Mesendoderm (in vitro differentiated cells): ENCODE results near the gene ZC3H14. TPM values are rescaled to one million over a fixed set of nuclear protein-coding genes. Genes with fewer than 3 reads are reported as not detected.

Experiments used
- DNase-seq: peaks from one replicate; pipeline ENCODE4 v3.0.0; 2013
- H2AK5ac ChIP-seq: 2 replicates; pipeline ENCODE4 v1.6.1; 2013; ENCODE audit warnings: low read length, inconsistent platforms
- H2BK120ac ChIP-seq: 2 replicates; pipeline ENCODE4 v1.6.1; 2013; ENCODE audit warnings: low read depth, mild to moderate bottlenecking, low read length, moderate library complexity, mixed read lengths
- H2BK15ac ChIP-seq: replicated peaks from 2 replicates; pipeline ENCODE4 v1.6.1; 2013; ENCODE audit warnings: low read depth, mild to moderate bottlenecking, moderate library complexity
- H2BK5ac ChIP-seq: 2 replicates; pipeline ENCODE4 v1.6.1; 2013; ENCODE audit warnings: low read length, inconsistent platforms
- H3K18ac ChIP-seq: 2 replicates; pipeline ENCODE4 v1.6.1; 2013; ENCODE audit warnings: mild to moderate bottlenecking, low read length, mixed read lengths
- H3K23ac ChIP-seq: one replicate; pipeline ENCODE4 v1.6.1; 2013; ENCODE audit warnings: low read length
- H3K27ac ChIP-seq: 2 replicates; pipeline ENCODE4 v1.5.1; 2013; ENCODE audit warnings: low read depth, mild to moderate bottlenecking, inconsistent platforms, low read length, moderate library complexity
- H3K27me3 ChIP-seq: 2 replicates; pipeline ENCODE4 v1.6.1; 2013; ENCODE audit warnings: low read length, control low read depth, mild to moderate bottlenecking, inconsistent platforms; ENCODE audit not compliant: insufficient read depth, poor library complexity
- H3K36me3 ChIP-seq: 2 replicates; pipeline ENCODE4 v1.6.1; 2013; ENCODE audit warnings: low read length, inconsistent platforms; ENCODE audit not compliant: control insufficient read depth, insufficient read depth
- H3K4ac ChIP-seq: one replicate; pipeline ENCODE4 v1.6.1; 2013; ENCODE audit warnings: low read depth, mild to moderate bottlenecking, low read length, moderate library complexity
- H3K4me1 ChIP-seq: 2 replicates; pipeline ENCODE4 v1.6.1; 2013; ENCODE audit warnings: low read depth, low read length, inconsistent platforms; ENCODE audit not compliant: control insufficient read depth
- H3K4me2 ChIP-seq: 2 replicates; pipeline ENCODE4 v1.6.1; 2013; ENCODE audit warnings: low read length
- H3K4me3 ChIP-seq: 2 replicates; pipeline ENCODE4 v1.5.1; 2013; ENCODE audit warnings: mild to moderate bottlenecking, low read length
- H3K56ac ChIP-seq: one replicate; pipeline ENCODE4 v1.6.1; 2013; ENCODE audit warnings: low read length
- H3K79me1 ChIP-seq: 2 replicates; pipeline ENCODE4 v1.6.1; 2013; ENCODE audit warnings: low read length, inconsistent platforms
- H3K79me2 ChIP-seq: 2 replicates; pipeline ENCODE4 v1.6.1; 2013; ENCODE audit warnings: mild to moderate bottlenecking, low read length; ENCODE audit not compliant: control insufficient read depth, insufficient read depth
- H3K9ac ChIP-seq: 2 replicates; pipeline ENCODE4 v1.6.1; 2013; ENCODE audit warnings: low read length, inconsistent platforms
- H4K5ac ChIP-seq: one replicate; pipeline ENCODE4 v1.6.1; 2013; ENCODE audit warnings: low read length
- H4K8ac ChIP-seq: one replicate; pipeline ENCODE4 v1.6.1; 2013; ENCODE audit warnings: low read depth, mild to moderate bottlenecking, control low read depth, low read length, moderate library complexity
- WGBS: extraction: QIAGEN DNeasy Blood & Tissue Kit; methylation state at CpG from one replicate; pipeline ENCODE4 v1.1.7; 2013; ENCODE audit warnings: low lambda C conversion rate, missing lambda C conversion rate; ENCODE audit not compliant: insufficient coverage; ENCODE audit errors: extremely low coverage; 5-methylcytosine and 5-hydroxymethylcytosine counted together
- polyA plus RNA-seq, 2 experiments: library from polyadenylated mRNA; stranded (reverse); fragments of 200-250 nt; gene quantifications; one replicate each; pipeline ENCODE4 v1.2.3, GENCODE V29; 2013

ZC3H14 gene
- 79.1 TPM for polyA plus RNA-seq (2013, experiment 1 of 2)
- 74.8 TPM for polyA plus RNA-seq (2013, experiment 2 of 2)

DNA sequence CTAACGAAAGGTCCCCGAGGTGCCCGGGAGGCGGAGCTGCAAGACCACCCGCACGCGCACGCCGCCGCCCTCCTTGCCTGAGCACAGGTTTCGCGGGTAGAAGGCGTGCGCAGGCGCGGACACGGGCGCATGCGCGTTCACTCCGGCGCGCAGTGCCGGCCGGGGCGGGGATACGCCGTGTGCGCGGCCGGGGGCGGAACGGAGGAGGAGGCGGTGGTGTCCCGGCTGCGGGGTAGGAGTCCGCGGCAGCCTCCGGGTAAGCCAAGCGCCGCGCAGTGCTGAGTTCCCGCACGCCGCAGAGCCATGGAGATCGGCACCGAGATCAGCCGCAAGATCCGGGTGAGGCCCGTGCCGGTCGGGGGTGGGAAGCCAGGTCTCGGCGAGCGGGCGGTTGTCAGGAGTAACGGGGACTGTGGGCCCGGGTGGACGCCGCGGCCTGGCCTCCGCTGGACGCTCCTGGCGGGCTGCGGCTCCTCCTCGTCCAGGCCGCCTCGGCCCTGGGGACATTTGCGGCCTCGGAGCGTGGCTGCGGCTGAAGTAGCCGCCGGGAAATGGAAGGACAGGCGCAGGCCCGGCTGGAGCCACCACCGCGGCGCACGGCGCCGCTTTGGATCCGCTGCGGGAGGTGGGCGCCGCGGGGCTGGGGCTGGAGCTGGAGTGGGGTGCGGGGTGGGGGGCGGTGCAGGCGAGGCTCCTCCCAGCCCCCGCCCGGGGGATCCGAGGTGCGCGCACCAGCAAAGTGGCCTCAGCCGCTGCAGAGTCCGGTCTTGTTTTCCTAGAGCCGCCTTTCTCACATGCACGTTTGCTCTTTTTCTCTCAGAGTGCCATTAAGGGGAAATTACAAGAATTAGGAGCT lies at the start of gene ZC3H14:
ZC3H14 (plus strand) TSS at position 207 of the 856 bp plus-strand sequence; CDS start at position 304, 97 bp downstream.
- H3K56ac ChIP-seq = peak within 1 kb of the TSS; percentile 99
- H3K4me1 ChIP-seq = peaks cover 5% of the 10 kb centered on the region
- peak within 1 kb of the TSS; percentile 88 for H2BK5ac ChIP-seq
- peaks cover 16% of the 10 kb centered on the region for H3K79me2 ChIP-seq
- peak within 1 kb of the TSS; percentile 99 for H4K5ac ChIP-seq
- WGBS = no CpG with 5 or more reads among the region's 99 CpGs
- peaks cover 2% of the 10 kb centered on the region for H3K36me3 ChIP-seq
- H3K9ac ChIP-seq = peak within 1 kb of the TSS; percentile 98
- H4K8ac ChIP-seq = no peak within 1 kb of the TSS
- DNase-seq = peak; percentile 93
- H3K4me2 ChIP-seq = peak within 1 kb of the TSS; percentile 74
- no peaks in the 10 kb centered on the region for H3K27me3 ChIP-seq
- peak within 1 kb of the TSS; percentile 40 for H3K4ac ChIP-seq
- peak within 1 kb of the TSS; percentile 97 for H3K18ac ChIP-seq
- no peak within 1 kb of the TSS for H2BK120ac ChIP-seq
- peak within 1 kb of the TSS; percentile 98 for H3K4me3 ChIP-seq
- H3K79me1 ChIP-seq = peaks cover 2% of the 10 kb centered on the region
- peak within 1 kb of the TSS; percentile 80 for H3K23ac ChIP-seq
- no peak within 1 kb of the TSS for H2BK15ac ChIP-seq
- peak within 1 kb of the TSS; percentile 97 for H3K27ac ChIP-seq
- H2AK5ac ChIP-seq = peak within 1 kb of the TSS; percentile 32

DNA sequence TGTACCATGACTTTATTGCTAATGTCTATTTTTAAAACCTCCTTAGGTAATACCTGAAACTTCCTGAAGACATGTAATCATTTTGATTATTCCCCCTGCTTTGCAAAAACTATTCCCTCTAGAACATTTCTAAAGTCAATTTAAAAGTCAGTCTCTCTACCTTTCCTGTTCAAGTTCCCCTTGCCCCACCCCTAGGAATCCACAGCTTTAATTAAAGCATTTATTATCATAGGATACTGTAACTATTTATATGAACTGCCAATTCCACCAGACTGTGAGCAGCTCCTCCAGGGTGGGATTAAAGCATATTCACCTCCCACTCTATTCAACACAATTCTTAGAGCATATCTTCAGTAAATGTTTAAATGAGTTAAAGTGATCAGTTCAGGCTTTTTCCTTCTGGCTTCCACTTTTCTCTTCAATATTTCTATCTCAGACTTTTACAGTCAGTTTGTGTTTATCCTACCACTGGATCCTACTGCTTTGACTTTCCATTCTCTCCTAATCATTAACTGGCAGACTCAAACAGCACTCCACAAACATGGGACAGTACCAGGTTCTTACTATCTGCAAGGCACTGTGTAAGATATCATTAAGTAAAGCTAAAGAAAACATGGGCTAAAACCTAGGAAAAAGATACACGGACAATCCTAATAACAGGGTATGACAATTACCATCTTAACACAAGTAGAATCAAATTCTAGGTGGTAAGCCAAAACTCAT lies 47.2 kb upstream of the ZC3H14 start:
- H3K56ac ChIP-seq = no peak overlapping the region
- H3K79me1 ChIP-seq = no peaks in the 10 kb centered on the region
- no peaks in the 10 kb centered on the region for H3K36me3 ChIP-seq
- H3K4me2 ChIP-seq = no peak overlapping the region
- no peak overlapping the region for H3K9ac ChIP-seq
- no peak overlapping the region for H3K4ac ChIP-seq
- H3K27me3 ChIP-seq = no peaks in the 10 kb centered on the region
- H3K23ac ChIP-seq = no peak overlapping the region
- no CpG with 5 or more reads among the region's 1 CpG for WGBS
- H3K79me2 ChIP-seq = no peaks in the 10 kb centered on the region
- H3K4me3 ChIP-seq = no peak overlapping the region
- H3K27ac ChIP-seq = no peak overlapping the region
- H2BK15ac ChIP-seq = no peak overlapping the region
- H2BK120ac ChIP-seq = no peak overlapping the region
- H3K18ac ChIP-seq = no peak overlapping the region
- DNase-seq = no peak
- H2BK5ac ChIP-seq = no peak overlapping the region
- H3K4me1 ChIP-seq = no peaks in the 10 kb centered on the region
- H4K5ac ChIP-seq = no peak overlapping the region
- H4K8ac ChIP-seq = no peak overlapping the region
- no peak overlapping the region for H2AK5ac ChIP-seq

GRCh38 chr14:88516861-88517357 lies 45.9 kb upstream of the ZC3H14 start:
- Histone ChIP-seq H2BK15ac (no peak overlapping the region), H3K9ac (no peak overlapping the region), H2AK5ac (no peak overlapping the region), H3K4me2 (no peak overlapping the region), H3K4me3 (no peak overlapping the region), H2BK120ac (no peak overlapping the region), H4K5ac (no peak overlapping the region), H3K79me1 (no peaks in the 10 kb centered on the region), H4K8ac (no peak overlapping the region), H3K36me3 (no peaks in the 10 kb centered on the region), H3K4me1 (no peaks in the 10 kb centered on the region), H3K27ac (no peak overlapping the region), H3K4ac (no peak overlapping the region), H3K23ac (no peak overlapping the region), H2BK5ac (no peak overlapping the region), H3K27me3 (no peaks in the 10 kb centered on the region), H3K79me2 (no peaks in the 10 kb centered on the region), H3K56ac (no peak overlapping the region), H3K18ac (no peak overlapping the region)
- no CpG with 5 or more reads among the region's 7 CpGs for WGBS
- no peak for DNase-seq

DNA sequence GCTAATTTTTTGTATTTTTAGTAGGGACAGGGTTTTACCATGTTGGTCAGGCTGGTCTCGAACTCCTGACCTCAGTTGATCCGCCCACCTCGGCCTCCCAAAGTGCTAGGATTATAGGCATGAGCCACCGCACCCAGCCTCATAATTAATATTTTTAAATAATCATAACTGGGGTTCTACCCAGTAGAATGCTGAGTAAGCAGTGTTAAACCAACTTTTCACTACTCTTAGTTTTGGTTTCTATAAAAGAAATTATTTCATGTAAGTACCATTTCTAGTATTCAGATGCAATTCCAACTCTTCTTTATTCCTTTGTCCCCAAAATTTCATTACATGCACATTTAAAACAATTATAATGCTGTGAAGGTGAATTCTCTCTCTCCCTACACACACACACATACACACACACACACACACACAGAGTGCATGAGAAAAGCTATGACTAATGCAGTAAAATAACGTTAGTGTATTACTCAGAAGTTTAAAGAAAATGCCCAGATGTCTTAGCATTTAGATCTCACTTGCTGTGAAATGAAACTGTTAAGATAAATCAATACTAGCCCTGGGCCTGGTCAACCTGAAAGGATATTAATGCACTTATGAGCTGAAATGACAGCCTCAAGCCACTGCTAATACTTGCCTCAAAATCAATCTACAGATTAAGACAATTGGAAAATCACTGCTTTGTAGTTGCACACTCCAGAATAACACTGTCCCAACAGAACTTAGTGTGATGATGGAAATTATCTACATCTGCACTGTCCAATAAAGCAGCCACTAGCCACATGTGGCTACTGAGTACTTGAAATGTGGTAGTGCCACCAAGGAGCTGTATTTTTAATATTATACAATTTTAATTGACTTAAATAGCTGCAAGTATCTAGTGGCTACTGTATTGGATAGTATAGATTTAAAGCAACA lies 44.0 kb upstream of the ZC3H14 start:
- no peak overlapping the region for H4K5ac ChIP-seq
- H2BK120ac ChIP-seq = no peak overlapping the region
- no peaks in the 10 kb centered on the region for H3K79me1 ChIP-seq
- no peak overlapping the region for H4K8ac ChIP-seq
- no peak overlapping the region for H2BK5ac ChIP-seq
- no peak overlapping the region for H3K4me3 ChIP-seq
- no peak overlapping the region for H3K56ac ChIP-seq
- H3K4me1 ChIP-seq = no peaks in the 10 kb centered on the region
- no peak overlapping the region for H3K4me2 ChIP-seq
- H3K18ac ChIP-seq = no peak overlapping the region
- H3K36me3 ChIP-seq = no peaks in the 10 kb centered on the region
- H3K4ac ChIP-seq = no peak overlapping the region
- H3K27me3 ChIP-seq = no peaks in the 10 kb centered on the region
- no peak overlapping the region for H3K23ac ChIP-seq
- no peak overlapping the region for H2AK5ac ChIP-seq
- DNase-seq = no peak
- H3K79me2 ChIP-seq = no peaks in the 10 kb centered on the region
- H2BK15ac ChIP-seq = no peak overlapping the region
- H3K9ac ChIP-seq = no peak overlapping the region
- H3K27ac ChIP-seq = no peak overlapping the region
- no CpG with 5 or more reads among the region's 5 CpGs for WGBS

DNA sequence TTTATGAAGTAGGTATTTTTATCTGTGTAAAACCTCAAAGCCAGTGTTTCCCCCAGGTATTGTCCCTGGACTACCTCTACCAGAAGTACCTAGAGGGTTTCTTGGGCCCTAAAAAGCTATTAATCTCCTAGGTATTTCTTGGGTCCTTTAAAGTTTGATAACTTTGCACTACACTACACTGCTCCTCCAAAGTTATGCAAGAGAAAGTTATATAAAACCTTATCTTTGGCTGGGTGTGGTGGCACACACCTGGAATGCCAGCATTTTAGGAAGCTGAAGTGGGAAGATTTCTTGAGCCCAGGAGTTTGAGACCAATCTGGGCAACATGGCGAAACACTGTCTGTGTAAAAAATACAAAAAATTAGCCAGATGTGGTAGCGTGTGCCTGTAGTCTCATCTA lies 42.9 kb upstream of the ZC3H14 start:
- H3K18ac ChIP-seq = no peak overlapping the region

More for the DNA sequence above, 42.9 kb upstream of the ZC3H14 start:
- Histone ChIP-seq H3K4me2 (no peak overlapping the region), H3K4ac (no peak overlapping the region), H2BK15ac (no peak overlapping the region), H3K79me1 (no peaks in the 10 kb centered on the region), H2BK5ac (no peak overlapping the region), H4K5ac (no peak overlapping the region), H4K8ac (no peak overlapping the region), H3K4me1 (no peaks in the 10 kb centered on the region), H3K9ac (no peak overlapping the region), H3K27me3 (no peaks in the 10 kb centered on the region), H3K4me3 (no peak overlapping the region), H2BK120ac (no peak overlapping the region), H3K56ac (no peak overlapping the region), H3K36me3 (no peaks in the 10 kb centered on the region), H3K23ac (no peak overlapping the region), H3K27ac (no peak overlapping the region), H2AK5ac (no peak overlapping the region), H3K79me2 (no peaks in the 10 kb centered on the region)
- DNase-seq = no peak
- WGBS = no CpG with 5 or more reads among the region's 2 CpGs
